ENCODE results near the gene GMDS.

The GMDS gene

DNA sequence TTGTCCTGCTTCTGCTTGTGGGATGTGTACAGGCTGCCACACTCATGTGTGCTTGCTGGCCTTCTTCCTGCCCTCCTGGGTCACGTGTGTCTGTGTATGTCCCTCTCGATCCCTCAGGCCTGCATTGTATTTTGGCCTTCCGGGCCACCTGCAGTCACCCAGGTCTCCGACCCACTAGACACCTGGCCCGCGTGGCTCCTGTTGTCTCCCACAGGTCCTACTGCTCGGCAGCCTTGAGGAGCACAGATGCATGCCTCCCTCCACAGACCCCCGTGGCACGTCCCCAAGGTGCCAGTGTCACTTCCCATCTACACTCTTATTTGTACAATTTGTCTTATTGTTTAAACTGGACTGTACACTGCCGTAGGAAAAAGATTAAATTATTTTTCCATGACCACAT is 592.6 kb downstream of the GMDS start:
- Histone ChIP-seq H3K79me2 (ENCODE audit: insufficient read depth, low read depth) (no peaks in the 10 kb centered on the region), H4K20me1 (ENCODE audit: insufficient read depth) (no peaks in the 10 kb centered on the region), H3K4me1 (ENCODE audit: low read depth, poor library complexity, severe bottlenecking) (no peaks in the 10 kb centered on the region), H3K36me3 (ENCODE audit: insufficient read depth) (no peaks in the 10 kb centered on the region), H3K4me2 (no peak overlapping the region), H3K9ac (no peak overlapping the region), H3K27ac (no peak overlapping the region), H3K27me3 (ENCODE audit: insufficient read depth, low read depth) (no peaks in the 10 kb centered on the region), H3K4me3 (IDR thresholded peaks at IDR 0.05; ENCODE audit: insufficient read depth, low read depth, low read length) (no peak overlapping the region), H2AFZ (ENCODE audit: low read depth) (no peak overlapping the region)
- no peak for TF ChIP-seq CTCF (conservative IDR thresholded peaks at IDR 0.05; ENCODE audit: low read depth, low read length)

- H3K79me2 ChIP-seq (ENCODE audit: insufficient read depth, low read depth): no peaks in the 10 kb centered on the region
- no peaks in the 10 kb centered on the region for H3K27me3 ChIP-seq (ENCODE audit: insufficient read depth, low read depth)
- no peak overlapping the region for H2AFZ ChIP-seq (ENCODE audit: low read depth)
- no peak overlapping the region for H3K9ac ChIP-seq
- H3K27ac ChIP-seq: no peak overlapping the region
- no peak for TF ChIP-seq CTCF (conservative IDR thresholded peaks at IDR 0.05; ENCODE audit: low read depth, low read length)
- H3K4me1 ChIP-seq (ENCODE audit: low read depth, poor library complexity, severe bottlenecking): no peaks in the 10 kb centered on the region
- H3K36me3 ChIP-seq (ENCODE audit: insufficient read depth): no peaks in the 10 kb centered on the region
- H4K20me1 ChIP-seq (ENCODE audit: insufficient read depth): no peaks in the 10 kb centered on the region
- H3K4me3 ChIP-seq (IDR thresholded peaks at IDR 0.05; ENCODE audit: insufficient read depth, low read depth, low read length): no peak overlapping the region
- H3K4me2 ChIP-seq: no peak overlapping the region
These were observed 594.0 kb downstream of the GMDS start for GRCh38 chr6:1651362-1651761.

- H3K9ac ChIP-seq: no peak overlapping the region
- no peak overlapping the region for H3K27ac ChIP-seq
- H3K36me3 ChIP-seq (ENCODE audit: insufficient read depth): no peaks in the 10 kb centered on the region
- H2AFZ ChIP-seq (ENCODE audit: low read depth): no peak overlapping the region
- no peaks in the 10 kb centered on the region for H3K27me3 ChIP-seq (ENCODE audit: insufficient read depth, low read depth)
- no peak overlapping the region for H3K4me3 ChIP-seq (IDR thresholded peaks at IDR 0.05; ENCODE audit: insufficient read depth, low read depth, low read length)
- no peaks in the 10 kb centered on the region for H3K4me1 ChIP-seq (ENCODE audit: low read depth, poor library complexity, severe bottlenecking)
- TF ChIP-seq CTCF (conservative IDR thresholded peaks at IDR 0.05; ENCODE audit: low read depth, low read length): no peak
- H4K20me1 ChIP-seq (ENCODE audit: insufficient read depth): no peaks in the 10 kb centered on the region
- no peaks in the 10 kb centered on the region for H3K79me2 ChIP-seq (ENCODE audit: insufficient read depth, low read depth)
- H3K4me2 ChIP-seq: no peak overlapping the region
These were observed 599.8 kb downstream of the GMDS start for GRCh38 chr6:1645466-1646185.

DNA sequence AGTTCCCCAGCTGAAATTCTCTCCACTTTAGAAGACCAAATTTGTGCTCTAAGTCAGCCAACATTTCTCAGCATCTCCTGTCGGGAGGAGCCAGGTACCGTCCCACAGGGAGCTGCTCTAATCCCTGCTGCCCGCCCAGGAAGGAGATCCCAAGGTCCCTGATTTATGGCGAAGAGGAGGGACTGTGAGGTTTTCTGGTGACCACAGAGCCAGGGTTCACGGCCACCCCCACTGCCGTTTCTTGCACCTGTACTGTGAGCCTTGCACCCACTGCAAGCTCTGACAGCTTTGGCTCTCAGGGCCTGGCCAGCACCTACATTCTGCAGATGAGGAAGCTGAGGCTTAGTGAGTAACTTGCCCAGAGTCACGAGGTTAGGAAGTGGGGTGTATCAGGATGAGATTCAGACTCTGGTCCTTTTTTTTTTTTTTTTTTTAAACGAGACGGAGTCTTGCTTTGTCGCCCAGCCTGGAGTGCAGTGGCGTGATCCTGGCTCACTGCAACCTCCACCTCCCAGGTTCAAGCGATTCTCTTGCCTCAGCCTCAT is 600.8 kb downstream of the GMDS start:
- H3K4me2 ChIP-seq: no peak overlapping the region
- H4K20me1 ChIP-seq (ENCODE audit: insufficient read depth): no peaks in the 10 kb centered on the region
- no peaks in the 10 kb centered on the region for H3K27me3 ChIP-seq (ENCODE audit: insufficient read depth, low read depth)
- no peak overlapping the region for H3K27ac ChIP-seq
- TF ChIP-seq CTCF (conservative IDR thresholded peaks at IDR 0.05; ENCODE audit: low read depth, low read length): no peak
- H3K79me2 ChIP-seq (ENCODE audit: insufficient read depth, low read depth): no peaks in the 10 kb centered on the region
- H3K36me3 ChIP-seq (ENCODE audit: insufficient read depth): no peaks in the 10 kb centered on the region
- H3K4me3 ChIP-seq (IDR thresholded peaks at IDR 0.05; ENCODE audit: insufficient read depth, low read depth, low read length): no peak overlapping the region
- H2AFZ ChIP-seq (ENCODE audit: low read depth): no peak overlapping the region
- H3K4me1 ChIP-seq (ENCODE audit: low read depth, poor library complexity, severe bottlenecking): no peaks in the 10 kb centered on the region
- no peak overlapping the region for H3K9ac ChIP-seq

Data from KMS-11 (cell line).